ENCODE data around the gene CDH6. TPM values are rescaled to one million over a fixed set of nuclear protein-coding genes. Genes with fewer than 3 reads are reported as not detected.

The CDH6 gene
- total RNA-seq, 1 experiment from 2014 or later, result 0.12 TPM

- DNase-seq (ENCODE audit: low read depth), result no peak
Observed at GRCh38 chr5:31197183-31197582, 3.7 kb downstream of the CDH6 start.

DNA sequence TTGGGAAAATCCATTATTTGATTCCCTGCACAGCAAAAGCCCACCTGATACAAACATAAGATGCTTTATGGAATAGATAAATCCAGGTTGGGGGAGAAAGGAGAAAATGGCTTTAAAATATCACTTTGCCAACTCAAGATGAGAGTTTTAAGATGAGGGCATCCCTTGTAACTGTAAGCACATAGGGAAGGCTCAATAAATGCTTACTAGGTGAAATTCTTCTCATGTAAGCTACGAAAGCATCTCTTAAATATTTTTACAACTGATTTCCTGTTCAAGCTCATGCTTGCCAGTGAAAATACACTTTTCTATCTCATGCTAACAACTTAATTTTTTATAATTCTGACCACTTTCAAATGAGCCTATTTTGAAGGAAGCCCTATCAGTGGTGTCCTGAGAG is 11.5 kb downstream of the CDH6 start:
- DNase-seq (ENCODE audit: low read depth), result no peak

DNA sequence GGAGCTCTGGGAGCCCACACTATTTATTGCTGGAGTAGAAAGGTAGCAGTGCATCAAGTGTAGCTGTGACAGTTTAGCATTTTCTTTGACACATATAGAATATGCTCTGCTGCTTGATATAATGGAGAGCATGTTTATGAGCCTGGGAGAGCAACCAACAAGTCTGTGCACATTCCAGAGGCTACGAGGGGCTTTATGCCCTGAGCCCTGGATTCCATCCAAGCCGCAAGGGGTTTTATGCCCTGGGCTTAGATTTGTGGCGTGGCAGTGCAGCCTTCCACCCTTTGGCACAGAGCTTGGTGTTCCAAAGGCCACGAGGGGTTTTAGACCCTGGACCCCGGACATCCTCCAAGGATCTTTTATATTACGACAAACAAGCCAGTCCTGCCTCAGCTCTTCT is 14.6 kb downstream of the CDH6 start:
- DNase-seq (ENCODE audit: low read depth), result no peak

- DNase-seq (ENCODE audit: low read depth), result no peak
Observed at GRCh38 chr5:31209334-31209733, 15.8 kb downstream of the CDH6 start.

- DNase-seq (ENCODE audit: low read depth), result no peak
Observed at GRCh38 chr5:31211098-31211497, 17.6 kb downstream of the CDH6 start.

DNA sequence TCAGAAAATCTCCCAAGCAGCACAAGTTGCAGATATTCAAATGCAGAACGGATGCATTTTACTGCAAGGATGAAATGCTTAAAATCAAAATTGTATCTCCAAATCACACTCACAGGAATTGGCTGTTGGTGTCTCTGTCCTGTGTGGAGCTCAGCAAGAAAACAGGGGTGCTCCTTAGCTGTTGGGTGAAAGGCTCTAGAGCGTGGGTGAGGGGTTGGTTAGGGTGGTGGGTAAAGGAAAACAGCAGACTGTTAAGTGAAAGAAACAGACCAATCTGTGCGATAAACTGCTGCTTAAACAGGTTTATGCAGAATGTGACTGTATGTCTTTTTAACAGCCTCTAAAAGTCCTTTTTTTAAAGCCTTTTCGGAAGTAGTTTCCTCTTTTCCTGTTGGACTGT is 19.8 kb downstream of the CDH6 start:
- no peak for DNase-seq (ENCODE audit: low read depth)

GRCh38 chr5:31213705-31214121 is 20.2 kb downstream of the CDH6 start:
- no peak for DNase-seq (ENCODE audit: low read depth)

GRCh38 chr5:31214229-31214628 is 20.7 kb downstream of the CDH6 start:
- no peak for DNase-seq (ENCODE audit: low read depth)

DNA sequence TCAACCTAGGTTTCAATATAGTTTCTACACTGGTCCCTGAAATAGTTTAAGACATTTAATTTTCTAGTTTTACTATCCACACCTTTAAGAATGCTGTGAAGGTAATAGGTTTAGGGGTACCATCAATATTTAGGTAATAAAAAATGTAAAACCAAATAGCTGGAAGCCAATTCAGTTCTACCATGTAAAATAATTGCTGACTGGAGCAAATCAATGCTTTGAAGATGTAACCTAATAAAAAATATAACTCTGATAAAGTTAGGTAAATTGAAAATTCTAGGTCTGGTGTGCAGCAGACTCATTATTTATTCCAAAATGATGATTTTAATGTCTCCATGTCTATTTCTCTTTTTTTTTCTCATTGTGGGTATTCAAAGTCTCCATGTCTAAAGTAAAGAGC is 21.8 kb downstream of the CDH6 start:
- DNase-seq (ENCODE audit: low read depth), result no peak

- no peak for DNase-seq (ENCODE audit: low read depth)
Observed at GRCh38 chr5:31217446-31217845, 24.0 kb downstream of the CDH6 start.

DNA sequence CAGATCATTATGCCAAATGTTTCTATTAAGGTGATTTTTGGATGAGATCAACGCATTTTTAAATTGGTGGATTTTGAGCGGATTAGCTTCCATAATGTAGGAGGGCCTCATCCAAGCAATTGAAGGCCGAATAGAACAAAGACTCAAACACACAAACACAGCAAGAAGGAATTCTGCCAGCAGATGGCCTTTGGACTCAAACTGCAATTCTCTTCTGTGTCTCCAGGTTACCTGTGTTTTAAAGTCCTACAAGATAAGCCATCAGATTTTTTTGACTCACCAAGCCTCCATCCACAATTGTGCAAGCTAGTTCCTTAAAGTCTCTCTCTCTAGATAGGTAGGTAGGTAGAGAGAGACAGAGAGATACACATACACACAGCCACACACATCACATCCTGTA is 25.5 kb downstream of the CDH6 start:
- no peak for DNase-seq (ENCODE audit: low read depth)

DNA sequence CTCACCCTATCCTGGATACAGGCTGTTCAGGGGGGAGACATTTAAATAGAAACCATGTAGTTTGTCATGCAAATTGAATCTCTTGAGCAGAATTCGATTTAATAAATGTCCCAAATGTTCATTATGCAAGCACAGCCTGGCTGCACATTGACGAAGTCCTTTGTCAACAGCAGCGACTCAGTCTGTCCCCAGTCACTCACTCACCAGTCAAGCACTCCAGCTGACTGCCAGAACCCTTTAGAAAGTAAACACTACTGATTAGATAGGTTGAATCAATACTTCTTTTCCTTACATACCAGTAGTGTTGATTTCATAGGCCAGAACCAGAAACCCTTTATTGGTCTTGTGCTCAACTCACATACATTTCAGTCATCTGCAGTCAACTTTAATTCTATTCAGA is 27.5 kb downstream of the CDH6 start:
- DNase-seq (ENCODE audit: low read depth), result no peak

GRCh38 chr5:31225118-31225517 is 31.6 kb downstream of the CDH6 start:
- no peak for DNase-seq (ENCODE audit: low read depth)

DNA sequence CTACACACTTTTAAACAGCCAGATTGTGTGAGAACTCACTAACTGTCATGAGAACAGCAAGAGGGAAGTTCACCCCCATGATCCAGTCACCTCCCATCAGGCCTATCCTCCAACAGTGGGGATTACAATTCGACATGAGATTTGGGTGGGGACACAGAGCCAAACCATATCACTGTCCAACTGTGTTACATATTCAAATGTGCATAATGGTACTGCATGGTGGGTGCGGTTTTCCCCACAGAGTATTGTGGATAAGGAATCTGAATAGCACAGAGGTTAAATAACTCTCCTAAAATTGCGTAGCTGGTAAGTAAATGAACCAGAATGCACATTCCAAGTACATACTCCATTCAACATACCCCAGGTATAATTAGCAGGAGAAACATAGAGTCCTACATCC is 32.1 kb downstream of the CDH6 start:
- DNase-seq (ENCODE audit: low read depth), result no peak

DNA sequence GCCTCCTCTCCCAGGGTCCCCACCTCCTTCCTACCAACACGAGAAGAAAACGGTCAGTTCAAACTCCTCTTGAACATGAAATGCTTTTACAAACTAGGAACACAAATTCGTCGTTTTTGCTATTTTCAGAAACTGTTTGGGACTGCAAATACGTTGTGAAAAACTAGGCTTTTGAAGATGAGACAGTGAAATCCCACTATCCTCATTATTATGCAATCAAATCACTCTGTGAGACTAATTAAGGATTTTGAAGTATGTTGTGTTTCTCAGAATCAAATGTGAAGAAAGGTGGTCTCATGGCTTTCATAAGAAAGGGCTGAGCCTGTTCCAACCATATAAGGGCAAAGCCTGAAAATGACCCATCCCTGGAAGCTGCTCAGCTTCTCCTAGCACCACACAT is 33.2 kb downstream of the CDH6 start:
- no peak for DNase-seq (ENCODE audit: low read depth)

DNA sequence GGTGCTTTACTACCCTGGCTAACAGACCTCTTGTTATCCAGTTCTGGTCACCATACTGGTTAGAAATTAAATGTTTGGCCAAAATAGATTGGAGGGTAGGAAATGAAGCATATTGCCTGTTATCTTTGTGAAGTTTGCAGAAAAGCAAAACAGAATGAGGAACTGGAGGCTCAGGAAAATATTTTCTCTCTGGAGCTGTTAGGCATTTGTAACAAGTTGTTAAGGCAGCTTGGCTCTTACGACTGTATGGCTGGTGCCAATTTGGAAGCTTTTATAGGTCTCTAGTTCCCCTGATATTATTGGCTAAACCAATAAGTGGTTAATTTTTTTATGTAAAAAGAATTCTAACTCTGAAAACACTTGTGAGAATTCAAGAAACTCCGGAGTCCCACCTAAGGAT is 35.8 kb downstream of the CDH6 start:
- DNase-seq (ENCODE audit: low read depth), result no peak

DNA sequence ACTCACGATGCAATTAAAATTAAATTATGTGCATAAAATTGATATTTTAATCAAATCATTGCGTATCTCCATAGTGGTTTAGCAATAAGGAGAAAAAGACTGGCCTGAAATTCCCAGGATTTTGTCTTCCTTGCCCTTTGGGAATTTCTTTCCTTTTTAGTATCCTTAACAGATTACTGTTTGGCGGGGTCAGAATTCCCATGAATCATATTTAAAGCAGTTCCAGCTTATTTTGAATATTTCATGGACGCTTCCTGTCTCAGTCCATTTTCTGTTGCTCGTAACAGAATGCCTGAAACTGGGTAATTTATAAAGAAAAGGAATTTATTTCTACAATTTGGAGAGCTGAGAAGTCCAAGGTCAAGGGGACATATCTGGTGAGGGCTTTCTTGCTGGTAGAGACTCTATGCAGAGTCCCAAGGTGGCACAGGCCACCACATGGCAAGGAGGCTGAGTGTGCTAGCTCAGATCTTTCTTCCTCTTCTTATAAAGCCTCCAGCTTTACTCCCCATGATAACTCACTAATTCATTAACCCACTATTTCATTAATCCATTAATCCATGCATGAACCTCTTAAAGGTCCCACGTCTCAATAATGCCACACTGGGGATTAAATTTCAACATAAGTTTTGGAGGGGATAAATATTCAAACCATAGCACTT is 37.8 kb downstream of the CDH6 start:
- DNase-seq (ENCODE audit: low read depth), result no peak

GRCh38 chr5:31232273-31232888 is 38.9 kb downstream of the CDH6 start:
- peak; percentile 44 for DNase-seq (ENCODE audit: low read depth)

- DNase-seq (ENCODE audit: low read depth), result no peak
Observed at GRCh38 chr5:31235381-31235780, 41.9 kb downstream of the CDH6 start.

DNA sequence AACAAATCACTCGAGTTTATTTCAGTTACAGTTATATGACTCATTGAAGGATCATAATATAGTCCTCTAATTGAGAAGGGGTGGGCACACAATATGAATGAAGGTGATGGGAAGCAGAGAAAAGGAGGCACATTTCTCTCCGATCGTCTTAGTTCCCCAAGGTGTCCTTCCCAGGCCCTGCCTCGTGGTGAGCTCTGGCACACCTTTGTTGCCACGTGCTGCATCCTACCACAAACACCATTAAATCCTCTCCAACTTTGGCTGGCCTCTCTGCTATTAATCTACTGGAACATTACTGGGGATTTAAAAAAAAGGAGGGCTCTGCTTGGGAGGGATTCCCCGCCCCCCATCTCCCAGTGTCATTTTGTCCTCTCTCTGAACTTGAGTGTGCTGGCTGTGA is 42.9 kb downstream of the CDH6 start:
- DNase-seq (ENCODE audit: low read depth), result no peak

DNA sequence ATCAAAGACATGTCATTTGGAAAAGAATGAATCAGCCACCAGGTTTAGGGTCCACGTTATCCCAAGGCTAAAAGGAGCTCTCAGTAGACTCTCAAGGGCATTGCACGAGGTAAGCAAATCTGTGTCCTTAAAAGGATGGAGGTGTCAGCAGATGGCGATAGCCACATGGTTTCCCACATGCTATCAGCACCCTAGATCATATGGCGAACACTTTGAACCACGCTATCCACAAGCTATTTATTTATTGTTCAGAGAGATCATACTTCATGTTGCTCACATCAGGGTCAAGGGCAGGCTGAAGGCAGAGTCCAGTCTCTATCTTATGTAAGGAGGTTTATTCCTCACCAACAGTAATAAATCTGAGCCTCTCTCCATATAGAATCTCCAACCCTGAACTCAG is 43.7 kb downstream of the CDH6 start:
- DNase-seq (ENCODE audit: low read depth), result peak; percentile 3

DNA sequence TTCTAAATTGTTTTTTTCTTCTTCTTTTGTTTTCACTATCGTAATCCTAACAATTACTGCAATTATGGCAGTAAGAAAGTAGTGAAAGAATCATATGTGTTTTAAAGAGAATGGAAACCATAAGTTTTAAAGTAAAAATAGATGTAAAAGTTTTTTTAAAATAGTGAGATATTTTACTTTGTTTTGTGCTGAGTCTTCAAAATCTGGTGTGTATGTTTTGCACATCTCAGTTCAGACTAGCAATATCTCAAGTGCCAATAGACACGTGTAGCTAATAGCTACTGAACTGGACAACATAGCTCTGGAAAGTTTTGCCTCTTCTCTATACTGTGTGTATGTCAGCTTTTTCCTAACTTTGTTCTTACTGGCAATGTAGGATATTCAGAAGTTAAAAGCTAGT is 45.0 kb downstream of the CDH6 start:
- DNase-seq (ENCODE audit: low read depth), result no peak

- DNase-seq (ENCODE audit: low read depth), result no peak
Observed at GRCh38 chr5:31244921-31245320, 51.4 kb downstream of the CDH6 start.

DNA sequence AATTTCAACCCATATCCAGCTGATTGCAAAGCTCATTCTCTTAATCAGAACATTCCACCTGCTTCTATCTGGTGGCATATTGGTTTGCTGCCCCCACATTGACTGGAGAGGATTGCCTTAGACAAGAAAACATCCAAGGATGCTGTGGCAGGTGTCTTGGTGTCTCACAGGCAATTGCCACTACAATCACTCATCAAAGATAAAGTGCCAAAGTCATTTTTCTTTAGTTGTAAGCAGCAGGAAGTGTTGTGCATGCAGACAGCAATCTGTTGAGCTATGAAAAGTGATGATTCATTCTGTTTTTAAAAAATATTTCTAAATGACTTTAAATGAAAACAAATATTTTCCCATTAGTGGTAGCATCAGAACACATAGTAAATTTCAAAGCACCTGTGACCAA is 53.9 kb downstream of the CDH6 start:
- no peak for DNase-seq (ENCODE audit: low read depth)

All from RPMI7951 (cell line).